Testis (tissue), 3 donors: ENCODE results near the gene PXK. TPM values are rescaled to one million over a fixed set of nuclear protein-coding genes. Genes with fewer than 3 reads are reported as not detected.
"Not testable (repeated sequence)": the region's sequence is repeated elsewhere in the genome, so short reads cannot be mapped to it uniquely, and the experiment has no call there.

Experiments used
- DNase-seq: peaks from one replicate; pipeline ENCODE4 v3.0.0-alpha.2; 2019
- H3K27ac ChIP-seq, 2 donors: fragments of 200-600 bp; sonication (generic); one replicate each; pipeline ENCODE4 v1.5.1; 2019
- H3K27me3 ChIP-seq: fragments of 200-600 bp; sonication (generic); one replicate; pipeline ENCODE4 v1.5.1; 2019
- H3K36me3 ChIP-seq: fragments of 200-600 bp; sonication (generic); one replicate; pipeline ENCODE4 v1.5.1; 2017; ENCODE audit warnings: low read depth; ENCODE audit errors: missing control alignments
- H3K4me1 ChIP-seq: fragments of 200-600 bp; sonication (generic); one replicate; pipeline ENCODE4 v1.5.1; 2019
- H3K4me3 ChIP-seq, 2 donors: fragments of 200-600 bp; sonication (generic); one replicate each; pipeline ENCODE4 v1.5.1; 2017 to 2019
- H3K9me3 ChIP-seq: fragments of 200-600 bp; sonication (generic); one replicate; pipeline ENCODE4 v1.5.1; 2017
- POLR2A ChIP-seq: fragments of 450-650 bp; IDR thresholded peaks from one replicate; pipeline ENCODE4 v1.6.1; 2017; ENCODE audit warnings: antibody characterized with exemption, mild to moderate bottlenecking, moderate library complexity
- WGBS, 2 donors: methylation state at CpG; one replicate each; pipeline ENCODE4 v1.1.5; 2018; 5-methylcytosine and 5-hydroxymethylcytosine counted together
- intact Hi-C: fragments of 100-400 bp; cut with DNase I; formaldehyde crosslinking; loops from one replicate; pipeline ENCODE4 v1.15.1; 2023; ENCODE audit warnings: low total_unique reads
- polyA plus RNA-seq: library from polyadenylated mRNA; stranded (reverse); fragments of 350-450 nt; fragmentation: Illumina TruSeq; extraction: RNeasy Lipid Tissue Mini Kit (QIAGEN cat#74804); gene quantifications from one replicate; pipeline ENCODE4 v1.2.3, GENCODE V29; 2014; ENCODE audit warnings: low read depth, low replicate concordance; ENCODE audit not compliant: insufficient read depth
- total RNA-seq, 2 donors: library from RNA; depleted of rRNA; stranded (reverse); fragments of >200 nt; gene quantifications; one replicate each; pipeline ENCODE4 v1.2.3, GENCODE V29; 2016
- TF ChIP-seq, protein P1 (sequence below), 3 experiments: fragments of 450-650 bp in 2 of 3; fragments of 200-600 bp in 1 of 3; sonication (generic) in 1 of 3; IDR thresholded peaks; one replicate each; pipeline ENCODE4 v1.5.1; 2016 to 2019; ENCODE audit warnings: antibody characterized with exemption in 3 of 3, mild to moderate bottlenecking in 2 of 3, moderate library complexity in 1 of 3

PXK gene
- total and polyA plus RNA-seq, 3 donors from 2014 or later = 28.8 to 31.3 (median 29.3) TPM

DNA sequence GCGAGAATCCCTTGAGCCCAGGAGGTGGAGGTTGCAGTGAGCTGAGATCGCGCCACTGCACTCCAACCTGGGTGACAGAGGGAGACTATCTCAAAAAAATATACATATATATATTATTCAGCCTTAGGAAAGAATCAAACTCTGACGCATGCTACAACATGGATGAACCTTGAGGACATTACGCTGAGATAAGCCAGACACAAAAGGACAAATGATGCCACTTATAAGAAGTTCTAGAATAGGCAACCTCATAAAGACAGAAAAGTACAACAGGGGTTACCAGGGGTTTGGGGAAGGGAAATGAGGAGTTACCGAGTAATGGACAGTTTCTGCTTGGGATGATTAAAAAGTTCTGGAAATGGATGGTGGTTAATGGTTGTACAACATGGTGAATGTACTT, 100.2 kb downstream of the PXK start:
- intact Hi-C loops = no loop called here
- DNase-seq = no peak
- 30 to 41% methylated on average over 6 of the region's 6 CpGs for WGBS, 2 donors
- no peaks in the 10 kb centered on the region for H3K36me3 ChIP-seq
- H3K27ac ChIP-seq = peak overlapping the region; percentile 86 to 95
- TF ChIP-seq, protein P1, sequence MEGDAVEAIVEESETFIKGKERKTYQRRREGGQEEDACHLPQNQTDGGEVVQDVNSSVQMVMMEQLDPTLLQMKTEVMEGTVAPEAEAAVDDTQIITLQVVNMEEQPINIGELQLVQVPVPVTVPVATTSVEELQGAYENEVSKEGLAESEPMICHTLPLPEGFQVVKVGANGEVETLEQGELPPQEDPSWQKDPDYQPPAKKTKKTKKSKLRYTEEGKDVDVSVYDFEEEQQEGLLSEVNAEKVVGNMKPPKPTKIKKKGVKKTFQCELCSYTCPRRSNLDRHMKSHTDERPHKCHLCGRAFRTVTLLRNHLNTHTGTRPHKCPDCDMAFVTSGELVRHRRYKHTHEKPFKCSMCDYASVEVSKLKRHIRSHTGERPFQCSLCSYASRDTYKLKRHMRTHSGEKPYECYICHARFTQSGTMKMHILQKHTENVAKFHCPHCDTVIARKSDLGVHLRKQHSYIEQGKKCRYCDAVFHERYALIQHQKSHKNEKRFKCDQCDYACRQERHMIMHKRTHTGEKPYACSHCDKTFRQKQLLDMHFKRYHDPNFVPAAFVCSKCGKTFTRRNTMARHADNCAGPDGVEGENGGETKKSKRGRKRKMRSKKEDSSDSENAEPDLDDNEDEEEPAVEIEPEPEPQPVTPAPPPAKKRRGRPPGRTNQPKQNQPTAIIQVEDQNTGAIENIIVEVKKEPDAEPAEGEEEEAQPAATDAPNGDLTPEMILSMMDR (IDR thresholded peaks at IDR 0.05) = no peak
- TF ChIP-seq POLR2A = no peak
- no peaks in the 10 kb centered on the region for H3K27me3 ChIP-seq
- peaks cover 16% of the 10 kb centered on the region for H3K4me1 ChIP-seq
- peak overlapping the region; percentile 78 to 85 for H3K4me3 ChIP-seq
- no peaks in the 10 kb centered on the region for H3K9me3 ChIP-seq

DNA sequence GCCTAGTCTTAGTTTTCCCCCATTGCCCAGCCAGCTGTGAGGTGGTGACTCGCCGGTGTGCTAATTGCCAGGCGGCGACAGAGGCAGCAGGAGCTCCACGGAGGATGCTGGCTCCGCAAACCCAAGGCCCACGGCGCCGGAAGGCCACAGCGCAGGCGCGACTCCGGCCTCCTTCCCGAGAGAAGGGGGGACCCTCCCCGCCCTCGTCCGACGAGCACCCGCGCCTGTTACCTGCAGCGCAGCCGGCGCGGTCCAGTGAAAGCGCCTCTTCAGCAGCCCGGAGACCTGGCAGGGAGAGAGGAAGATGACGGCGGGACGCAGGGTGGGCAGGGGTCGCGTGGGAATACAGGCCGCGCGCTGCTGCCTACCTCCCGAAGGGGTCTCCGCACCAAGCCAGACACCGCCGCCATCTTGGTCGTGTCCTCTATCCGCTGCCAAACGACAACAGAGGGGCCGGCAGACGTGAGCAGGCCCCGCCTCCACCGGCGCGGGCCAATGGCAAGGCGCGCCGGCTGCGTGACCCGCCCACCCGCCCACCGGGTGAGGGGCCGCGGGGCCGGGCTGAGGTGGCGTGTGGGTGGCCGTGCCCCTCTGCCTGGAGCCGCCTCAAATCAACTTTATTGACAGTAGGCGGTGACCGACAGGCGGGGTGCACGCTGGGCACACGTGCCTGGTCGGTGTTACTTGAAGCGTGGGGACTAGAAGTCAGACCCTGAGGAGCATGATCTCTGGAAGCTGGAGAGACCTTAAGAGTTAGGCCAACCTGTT, 100.9 kb downstream of the PXK start, which contains the start of gene PDHB:
Gene PDHB (minus strand): TSS at position 433 of the 768 bp plus-strand sequence. CDS start 23 bp downstream, at position 410.
- intact Hi-C loops = no loop called here
- Histone ChIP-seq H3K4me1 (peaks cover 16% of the 10 kb centered on the region), H3K36me3 (no peaks in the 10 kb centered on the region), H3K27me3 (no peaks in the 10 kb centered on the region), H3K9me3 (no peaks in the 10 kb centered on the region), H3K27ac (peak within 1 kb of the TSS; percentile 86 to 95), H3K4me3 (peak within 1 kb of the TSS; percentile 78 to 85)
- WGBS, 2 donors = 0 to 1% methylated on average over 14 to 45 of the region's 67 CpGs
- TF ChIP-seq, protein P1 (IDR thresholded peaks at IDR 0.05) = no peak
- TF ChIP-seq POLR2A = no peak
- peak; percentile 95 for DNase-seq

GRCh38 chr3:58434168-58434504, 101.4 kb downstream of the PXK start:
- peak overlapping the region; percentile 86 to 95 for H3K27ac ChIP-seq
- DNase-seq = no peak
- peak overlapping the region; percentile 78 to 85 for H3K4me3 ChIP-seq
- H3K9me3 ChIP-seq = no peaks in the 10 kb centered on the region
- H3K27me3 ChIP-seq = no peaks in the 10 kb centered on the region
- intact Hi-C loops = no loop called here
- TF ChIP-seq, protein P1 (IDR thresholded peaks at IDR 0.05) = no peak
- no peak for TF ChIP-seq POLR2A
- WGBS, 2 donors = 37 to 68% methylated on average over 2 to 3 of the region's 3 CpGs
- H3K4me1 ChIP-seq = peaks cover 16% of the 10 kb centered on the region
- H3K36me3 ChIP-seq = no peaks in the 10 kb centered on the region

GRCh38 chr3:58434511-58434910, 101.8 kb downstream of the PXK start:
- Histone ChIP-seq H3K27me3 (no peaks in the 10 kb centered on the region), H3K9me3 (no peaks in the 10 kb centered on the region), H3K4me3 (peak overlapping the region; percentile 78 to 85), H3K36me3 (no peaks in the 10 kb centered on the region), H3K4me1 (peaks cover 16% of the 10 kb centered on the region), H3K27ac (peak overlapping the region; percentile 86 to 95)
- intact Hi-C loops = no loop called here
- 83 to 88% methylated on average over 11 of the region's 11 CpGs for WGBS, 2 donors
- TF ChIP-seq, protein P1 (IDR thresholded peaks at IDR 0.05) = no peak
- no peak for TF ChIP-seq POLR2A
- DNase-seq = no peak

- TF ChIP-seq POLR2A = no peak
- TF ChIP-seq, protein P1 (IDR thresholded peaks at IDR 0.05) = no peak
- no peaks in the 10 kb centered on the region for H3K27me3 ChIP-seq
- H3K4me3 ChIP-seq = no peak overlapping the region
- 50 to 75% methylated on average over 1 of the region's 1 CpG for WGBS, 2 donors
- peaks cover 16% of the 10 kb centered on the region for H3K4me1 ChIP-seq
- DNase-seq = no peak
- intact Hi-C loops = no loop called here
- H3K27ac ChIP-seq = peak overlapping the region in 1 of 2 donors; percentile 95
- H3K36me3 ChIP-seq = no peaks in the 10 kb centered on the region
- no peaks in the 10 kb centered on the region for H3K9me3 ChIP-seq
Measured at GRCh38 chr3:58434990-58435389, 102.3 kb downstream of the PXK start.

DNA sequence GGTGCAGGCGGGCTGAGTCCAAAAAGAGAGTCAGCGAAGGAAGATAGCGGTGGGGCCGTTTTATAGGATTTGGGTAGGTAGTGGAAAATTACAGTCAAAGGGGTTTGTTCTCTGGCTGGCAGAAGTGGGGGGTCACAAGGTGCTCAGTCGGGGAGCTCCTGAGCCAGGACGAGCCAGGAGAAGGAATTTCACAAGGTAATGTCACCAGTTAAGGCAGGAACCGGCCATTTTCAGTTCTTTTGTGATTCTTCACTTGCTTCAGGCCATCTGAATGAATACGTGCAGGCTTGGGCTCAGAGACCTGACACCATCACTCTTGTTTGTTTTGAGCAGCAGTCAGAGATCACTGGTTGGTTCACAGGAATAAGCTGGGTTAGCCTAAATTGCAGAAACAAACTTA, 104.6 kb downstream of the PXK start:
- H3K27ac ChIP-seq, H3K9me3 ChIP-seq, H3K4me3 ChIP-seq, DNase-seq, H3K27me3 ChIP-seq, H3K36me3 ChIP-seq, intact Hi-C loops: not testable (repeated sequence)
- 79 to 84% methylated on average over 8 of the region's 8 CpGs for WGBS, 2 donors
- H3K4me1 ChIP-seq = peaks cover 14% of the 10 kb centered on the region

DNA sequence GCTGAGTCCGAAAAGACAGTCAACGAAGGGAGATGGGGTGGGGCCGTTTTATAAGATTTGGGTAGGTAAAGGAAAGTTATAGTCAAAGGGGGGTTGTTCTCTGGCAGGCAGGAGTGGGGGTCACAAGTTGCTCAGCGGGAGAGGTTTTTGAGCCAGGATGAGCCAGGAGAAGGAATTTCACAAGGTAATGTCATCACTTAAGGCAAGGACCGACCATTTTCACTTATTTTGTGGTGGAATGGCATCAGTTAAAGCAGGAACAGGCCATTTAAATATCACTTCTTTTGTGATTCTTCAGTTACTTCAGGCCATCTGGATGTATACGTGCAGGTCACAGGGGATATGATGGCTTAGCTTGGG, 108.3 kb downstream of the PXK start:
- H3K27ac ChIP-seq, DNase-seq, H3K4me3 ChIP-seq, H3K27me3 ChIP-seq, H3K36me3 ChIP-seq, intact Hi-C loops, H3K9me3 ChIP-seq, H3K4me1 ChIP-seq: not testable (repeated sequence)
- 82 to 84% methylated on average over 6 of the region's 6 CpGs for WGBS, 2 donors
